CD4-positive, alpha-beta T cell treated with Interleukin-6 for 4 hours (primary cell): ENCODE measurements around the gene FCRL6.

ENCODE experiments used
- DNase-seq: peaks from one replicate; pipeline ENCODE4 v3.0.0-alpha.2; 2020; ENCODE audit warnings: mixed read lengths

The FCRL6 gene

GRCh38 chr1:159800177-159800930 lies 1.8 kb upstream of the FCRL6 start:
- DNase-seq, result peak; percentile 33

- no peak for DNase-seq
Measured at GRCh38 chr1:159803956-159804689, 2.0 kb downstream of the FCRL6 start.

GRCh38 chr1:159804924-159805323 lies 2.8 kb downstream of the FCRL6 start:
- no peak for DNase-seq

GRCh38 chr1:159815926-159816325 lies 13.8 kb downstream of the FCRL6 start:
- no peak for DNase-seq

- no peak for DNase-seq
Measured at GRCh38 chr1:159817276-159818041, 15.3 kb downstream of the FCRL6 start.

GRCh38 chr1:159821171-159821867 lies 19.2 kb downstream of the FCRL6 start:
- DNase-seq, result no peak

GRCh38 chr1:159823406-159823805 lies 21.2 kb downstream of the FCRL6 start:
- DNase-seq, result no peak

GRCh38 chr1:159825564-159825963 lies 23.4 kb downstream of the FCRL6 start:
- no peak for DNase-seq

- DNase-seq, result peak; percentile 42
Measured at GRCh38 chr1:159826441-159827101, 24.4 kb downstream of the FCRL6 start, which contains the start of gene SLAMF8. TSS of gene SLAMF8 (plus strand) at chr1:159826873. CDS start at chr1:159826899, 26 bp downstream.

- no peak for DNase-seq
Measured at GRCh38 chr1:159827102-159827490, 24.9 kb downstream of the FCRL6 start.

GRCh38 chr1:159827549-159827948 lies 25.4 kb downstream of the FCRL6 start:
- DNase-seq, result no peak

GRCh38 chr1:159828176-159828575 lies 26.0 kb downstream of the FCRL6 start:
- DNase-seq, result no peak

- no peak for DNase-seq
Measured at GRCh38 chr1:159828581-159829272, 26.6 kb downstream of the FCRL6 start.

- DNase-seq, result no peak
Measured at GRCh38 chr1:159829273-159829634, 27.1 kb downstream of the FCRL6 start.

- no peak for DNase-seq
Measured at GRCh38 chr1:159829822-159830465, 27.8 kb downstream of the FCRL6 start.

GRCh38 chr1:159830722-159831121 lies 28.6 kb downstream of the FCRL6 start:
- no peak for DNase-seq

GRCh38 chr1:159831412-159832141 lies 29.4 kb downstream of the FCRL6 start:
- no peak for DNase-seq

- DNase-seq, result no peak
Measured at GRCh38 chr1:159832309-159832708, 30.1 kb downstream of the FCRL6 start.

- no peak for DNase-seq
Measured at GRCh38 chr1:159835356-159835755, 33.2 kb downstream of the FCRL6 start.

- no peak for DNase-seq
Measured at GRCh38 chr1:159835862-159836525, 33.8 kb downstream of the FCRL6 start.
